HG02981 (cell line): Measurements from ENCODE around the gene KIF3B.
A peak's percentile ranks its signal among the peaks of the same experiment; 100 is the strongest.

Experiments used
- ATAC-seq: cut with Tn5 transposase; IDR thresholded peaks from one replicate; pipeline ENCODE4 v1.9.1; 2021; ENCODE audit warnings: mild to moderate bottlenecking, moderate library complexity; ENCODE audit not compliant: unreplicated experiment

KIF3B gene

DNA sequence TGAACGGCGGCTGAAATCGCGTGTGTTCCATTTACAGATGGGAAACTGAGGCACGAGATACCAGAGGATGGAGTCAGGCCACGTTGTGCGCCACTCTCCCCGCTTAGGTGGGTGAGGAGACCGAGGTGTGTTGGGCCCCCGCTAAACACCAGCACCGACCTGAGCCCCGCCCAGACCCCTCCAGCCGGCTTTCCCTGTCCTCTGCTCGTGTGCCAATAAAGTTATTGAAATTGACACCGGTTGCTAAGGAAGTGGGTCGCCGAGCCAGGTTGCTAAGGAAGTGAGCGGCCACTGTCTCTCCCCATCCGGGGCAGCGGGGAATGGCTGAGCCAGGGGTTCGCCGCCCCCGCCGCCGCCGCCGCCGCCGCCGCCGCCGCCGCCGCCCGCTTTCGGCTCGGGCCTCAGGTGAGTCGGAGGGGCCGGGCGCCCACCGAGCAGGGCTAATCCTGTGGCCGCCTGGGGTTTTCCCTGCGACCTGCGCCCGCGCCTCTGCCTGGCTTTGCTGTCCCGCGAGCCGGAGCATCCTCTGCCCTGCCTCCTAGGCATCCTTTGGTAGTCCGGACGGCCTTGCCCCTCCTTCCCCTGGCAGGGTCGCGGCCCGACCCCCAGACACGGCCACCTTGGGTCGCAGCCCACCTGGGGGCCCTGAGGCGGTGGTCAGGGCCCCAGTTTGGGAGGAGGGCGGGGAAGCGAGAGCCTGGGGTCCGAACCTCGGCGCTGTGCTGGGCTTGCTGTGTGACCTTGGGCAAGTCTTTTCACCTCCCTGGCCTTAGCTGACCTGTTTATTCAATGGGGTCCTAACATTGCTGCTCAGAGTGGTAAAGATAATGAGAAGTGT is at the start of gene KIF3B:
Gene KIF3B (plus strand): TSS at position 291 of the 838 bp plus-strand sequence. CDS start 32,127 bp downstream, outside the sequence.
- peak; percentile 62 for ATAC-seq

DNA sequence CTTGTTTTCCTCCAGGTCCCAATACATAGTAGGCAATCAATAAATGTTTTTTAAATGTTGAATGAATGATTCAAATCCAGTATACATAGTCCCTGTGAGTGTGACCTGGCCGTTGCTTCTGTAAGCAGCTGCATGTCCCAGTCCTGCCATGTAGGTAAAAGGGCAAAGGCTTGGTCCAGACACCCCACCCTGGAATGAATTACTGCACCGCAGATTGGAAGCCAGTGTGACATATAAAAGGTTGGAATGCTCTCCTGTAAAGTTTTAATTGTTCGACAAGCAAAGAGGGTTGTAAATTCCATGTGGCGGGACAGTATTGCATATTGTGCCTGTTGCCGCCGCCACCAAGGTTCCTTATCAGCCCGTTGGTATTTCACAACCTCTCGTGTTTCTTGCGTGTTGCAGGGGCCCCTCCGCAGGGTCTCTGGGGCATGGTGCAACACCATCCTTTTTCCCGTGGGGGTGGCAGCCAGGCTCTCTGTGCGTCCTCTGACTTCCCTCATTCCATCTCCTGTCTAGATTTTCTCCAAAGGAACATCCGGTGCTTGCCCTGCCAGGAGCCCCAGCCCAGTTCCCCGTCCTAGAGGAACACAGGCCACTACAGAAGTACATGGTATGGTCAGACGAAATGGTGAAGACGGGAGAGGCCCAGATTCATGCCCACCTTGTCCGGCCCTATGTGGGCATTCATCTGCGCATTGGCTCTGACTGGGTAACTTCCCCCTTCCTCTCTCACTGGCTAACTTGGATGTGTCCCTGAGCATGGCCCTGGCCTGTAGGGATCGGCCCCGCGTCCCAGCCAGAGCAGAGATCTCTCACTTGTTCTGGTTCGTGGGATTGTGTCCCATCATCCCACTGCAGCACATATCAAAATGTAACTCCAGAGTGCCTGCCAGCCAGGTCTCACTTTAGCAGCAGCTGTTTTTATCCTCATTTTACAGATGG is 49.4 kb upstream of the KIF3B start:
- no peak for ATAC-seq

DNA sequence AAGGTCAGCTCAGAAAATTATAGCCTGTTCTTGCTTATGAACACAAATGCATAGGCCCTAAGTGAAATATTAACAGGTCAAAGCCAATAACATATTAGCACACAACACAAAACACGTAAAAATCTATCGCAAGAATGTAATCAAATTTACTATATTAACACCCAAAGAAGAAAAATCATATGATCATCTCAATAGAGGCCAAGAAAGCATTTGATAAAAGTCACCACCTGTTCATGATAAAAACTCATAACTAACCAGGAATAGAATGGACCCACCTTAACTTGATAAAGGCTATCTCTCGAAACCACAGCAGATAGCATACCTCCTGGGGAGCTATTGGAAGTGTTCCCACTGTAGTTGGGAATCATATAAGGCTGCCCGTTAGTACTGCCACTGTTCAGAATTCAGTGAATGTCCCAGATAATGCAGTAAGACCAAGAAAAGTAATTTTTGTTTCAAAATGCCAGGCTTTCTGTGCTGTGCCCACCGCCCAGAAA is 48.2 kb upstream of the KIF3B start:
- ATAC-seq, result no peak

DNA sequence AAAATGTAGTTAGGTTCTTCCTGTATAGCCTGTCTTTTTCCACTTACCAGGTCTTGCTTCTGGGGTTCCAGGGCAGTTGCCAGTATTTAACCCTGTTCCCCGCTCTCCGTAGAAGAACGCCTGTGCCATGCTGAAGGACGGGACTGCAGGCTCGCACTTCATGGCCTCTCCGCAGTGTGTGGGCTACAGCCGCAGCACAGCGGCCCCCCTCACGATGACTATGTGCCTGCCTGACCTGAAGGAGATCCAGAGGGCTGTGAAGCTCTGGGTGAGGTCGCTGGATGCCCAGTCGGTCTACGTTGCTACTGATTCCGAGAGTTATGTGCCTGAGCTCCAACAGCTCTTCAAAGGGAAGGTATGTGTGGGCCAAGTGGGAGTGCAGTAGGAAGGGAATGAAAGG is 46.7 kb upstream of the KIF3B start:
- ATAC-seq, result no peak

DNA sequence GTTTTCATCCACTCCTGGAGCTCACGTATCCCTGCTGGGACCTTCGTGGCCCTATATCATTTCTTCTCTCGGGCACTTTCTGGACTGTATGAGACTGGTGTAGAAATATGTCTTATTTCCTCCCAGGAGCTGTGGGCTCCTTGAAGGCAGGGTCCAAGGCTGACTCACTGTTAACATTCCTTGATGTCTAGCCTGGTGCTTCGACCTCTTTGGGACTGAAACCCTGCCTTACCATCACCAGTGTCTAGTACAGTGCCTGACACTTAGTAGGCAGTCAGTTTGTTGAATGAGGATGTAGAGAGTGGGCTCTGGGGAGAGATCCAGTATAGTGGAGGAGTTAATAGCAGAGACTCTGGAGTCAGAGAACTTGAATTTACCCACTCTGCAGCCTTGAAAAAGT is 46.2 kb upstream of the KIF3B start:
- ATAC-seq, result no peak

DNA sequence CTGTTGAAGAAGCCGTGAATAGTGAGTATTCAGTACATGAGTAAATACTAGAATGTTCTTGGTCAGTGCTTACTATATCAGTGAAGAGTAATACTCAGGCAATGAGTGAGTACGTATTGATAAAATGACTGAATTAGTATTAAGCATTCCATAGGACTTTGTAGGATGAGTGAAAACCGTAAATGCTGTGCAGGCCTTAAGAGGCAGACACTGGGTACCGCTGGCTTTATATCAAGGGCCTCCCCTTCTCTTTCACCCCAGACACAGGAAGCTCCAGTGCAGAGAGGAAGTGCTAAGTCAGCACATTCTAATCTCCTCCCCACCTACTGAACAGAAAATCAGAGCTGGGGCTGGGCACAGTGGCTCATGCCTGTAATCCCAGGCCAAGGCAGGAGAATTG is 45.6 kb upstream of the KIF3B start:
- ATAC-seq, result no peak

DNA sequence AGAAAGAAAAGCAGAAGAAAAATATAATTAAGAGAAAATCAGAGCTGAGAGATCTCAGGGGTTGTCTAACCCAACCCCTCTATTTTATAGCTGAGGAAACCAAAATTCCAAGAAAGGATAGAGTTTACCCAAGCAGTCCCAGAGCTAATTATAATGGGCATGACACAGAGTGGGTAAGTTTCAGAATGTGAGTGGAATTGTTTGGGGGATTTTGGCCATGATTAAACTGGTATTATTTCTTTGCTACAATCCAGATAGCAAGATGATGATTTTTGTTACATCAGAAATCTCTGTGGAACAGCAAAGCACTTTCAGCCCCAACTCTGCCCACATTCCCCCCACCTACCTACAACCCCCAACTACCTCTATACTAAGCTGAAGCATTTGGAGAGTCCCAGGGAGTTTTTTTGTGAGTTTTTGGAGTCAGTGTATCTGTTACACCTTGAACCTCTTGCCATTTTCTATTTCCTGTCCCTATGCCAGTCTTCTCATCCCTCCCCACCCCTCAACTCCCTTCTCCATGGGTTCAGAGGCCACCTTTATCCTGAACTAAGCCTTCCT is 45.0 kb upstream of the KIF3B start:
- no peak for ATAC-seq

DNA sequence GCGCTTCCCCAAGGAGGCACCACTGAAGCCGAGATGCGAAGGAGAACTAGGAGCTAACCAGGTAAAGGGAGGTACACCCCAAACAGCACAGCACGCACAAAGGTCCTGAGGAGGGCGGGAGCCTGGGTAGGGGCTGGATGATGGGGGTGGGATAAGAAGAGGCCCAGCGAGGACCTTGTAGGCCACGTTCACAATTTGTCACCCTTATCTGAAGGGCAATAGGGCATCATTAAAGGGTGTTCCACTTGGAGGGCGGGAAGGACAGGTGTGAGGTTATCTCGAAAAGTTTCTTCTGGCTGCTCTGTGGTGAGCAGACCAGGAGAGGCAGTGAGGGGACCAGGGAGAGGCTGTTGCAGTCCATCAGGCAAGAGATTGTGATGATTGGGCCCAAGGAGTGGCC is 44.2 kb upstream of the KIF3B start:
- no peak for ATAC-seq

DNA sequence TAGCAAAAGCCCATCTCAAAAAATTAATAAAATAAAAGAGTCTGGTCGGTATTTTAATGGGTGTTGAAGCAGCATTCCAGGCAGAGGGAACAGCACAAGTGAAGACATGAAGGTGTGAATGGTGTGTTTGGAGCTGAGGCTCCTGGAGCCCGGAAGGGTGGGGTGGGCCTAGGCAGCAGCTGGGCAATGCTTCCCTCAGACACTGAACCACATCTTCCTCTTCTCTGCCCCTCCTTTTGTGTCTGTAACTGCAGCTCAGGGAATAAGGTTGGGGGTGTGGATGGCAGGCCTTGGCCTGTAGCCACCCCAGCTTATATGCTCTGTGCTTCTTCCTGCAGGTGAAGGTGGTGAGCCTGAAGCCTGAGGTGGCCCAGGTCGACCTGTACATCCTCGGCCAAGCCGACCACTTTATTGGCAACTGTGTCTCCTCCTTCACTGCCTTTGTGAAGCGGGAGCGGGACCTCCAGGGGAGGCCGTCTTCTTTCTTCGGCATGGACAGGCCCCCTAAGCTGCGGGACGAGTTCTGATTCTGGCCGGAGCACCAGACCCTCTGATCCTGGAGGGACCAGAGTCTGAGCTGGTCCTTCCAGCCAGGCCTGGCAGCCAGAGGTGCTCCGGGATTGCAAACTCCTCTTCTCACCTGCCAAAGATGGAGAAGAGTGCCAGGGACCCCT is 43.2 kb upstream of the KIF3B start:
- no peak for ATAC-seq

DNA sequence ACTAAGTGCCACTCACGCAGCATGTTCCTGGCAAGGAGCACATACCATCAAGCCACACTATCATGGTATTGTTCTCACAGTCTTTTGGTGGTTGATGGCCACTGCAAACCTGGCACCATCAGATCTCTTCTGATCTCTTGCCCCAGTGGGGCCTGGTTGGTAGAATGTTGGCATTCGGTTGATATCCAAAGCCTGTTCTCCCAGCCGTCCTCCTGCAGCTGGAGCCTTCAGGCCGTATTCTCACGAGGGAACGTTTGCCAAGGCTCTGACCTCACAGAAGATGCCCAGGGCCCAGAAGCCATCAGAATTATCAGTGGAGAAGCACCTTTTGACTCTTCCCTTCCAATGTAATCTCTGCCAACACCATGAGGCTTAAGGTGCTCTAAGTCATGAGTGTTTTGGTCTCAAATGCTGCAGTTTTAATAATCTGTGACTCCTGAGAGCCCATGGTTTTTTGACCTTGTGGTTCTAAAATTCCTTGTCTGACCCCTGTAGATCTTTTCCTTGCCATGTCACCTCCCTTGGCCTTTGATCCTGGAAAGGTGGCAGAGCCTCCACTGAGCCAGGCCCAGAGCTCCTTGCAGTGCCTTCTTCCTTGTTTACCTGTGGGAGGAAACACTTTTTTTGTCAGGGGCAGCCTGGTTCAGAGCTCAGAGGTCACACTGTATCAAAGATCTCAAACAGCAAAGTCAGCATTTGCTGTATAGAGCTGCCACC is 42.0 kb upstream of the KIF3B start:
- no peak for ATAC-seq

DNA sequence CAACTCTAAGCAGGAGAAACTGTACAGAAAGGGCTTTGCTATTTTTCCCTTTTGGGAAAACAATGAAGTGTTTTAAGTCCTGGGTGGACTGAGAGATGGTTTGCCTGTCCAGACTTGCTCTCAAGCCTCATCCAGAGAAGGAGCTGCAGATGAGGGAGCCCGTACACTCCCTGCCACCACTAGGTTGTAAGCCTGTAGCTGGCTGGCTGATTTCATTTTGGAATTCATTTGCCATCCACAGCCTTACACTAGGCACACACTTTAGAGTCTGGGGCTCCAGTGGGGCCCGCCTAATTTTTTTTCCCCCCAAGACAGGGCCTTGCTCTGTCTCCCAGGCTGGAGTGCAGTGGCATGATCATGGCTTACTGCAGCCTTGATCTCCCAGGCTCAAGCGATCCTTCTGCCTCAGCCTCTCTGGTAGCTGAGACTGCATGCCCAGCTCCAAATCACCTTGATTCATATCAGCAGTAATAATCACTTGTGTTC is 41.4 kb upstream of the KIF3B start:
- ATAC-seq, result no peak

DNA sequence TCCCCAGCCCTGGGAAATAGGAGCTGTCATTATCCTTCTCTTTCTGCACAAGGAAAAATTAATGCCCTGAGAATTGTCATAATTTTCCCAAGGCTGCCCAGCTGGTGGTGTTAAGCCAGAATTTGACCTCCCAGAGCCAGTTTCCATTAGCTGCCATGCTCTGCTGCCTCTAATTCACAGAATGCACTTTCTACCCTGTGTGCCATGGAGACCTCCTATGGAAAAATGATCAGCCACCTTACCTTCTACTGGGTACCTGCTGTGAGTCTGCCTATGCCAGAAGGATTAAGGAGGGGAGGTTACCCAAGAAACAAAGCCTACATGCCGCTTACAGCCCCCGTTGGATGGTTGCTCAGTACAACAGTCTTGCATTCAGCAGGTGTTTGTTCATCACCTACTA is 40.6 kb upstream of the KIF3B start:
- ATAC-seq, result no peak

DNA sequence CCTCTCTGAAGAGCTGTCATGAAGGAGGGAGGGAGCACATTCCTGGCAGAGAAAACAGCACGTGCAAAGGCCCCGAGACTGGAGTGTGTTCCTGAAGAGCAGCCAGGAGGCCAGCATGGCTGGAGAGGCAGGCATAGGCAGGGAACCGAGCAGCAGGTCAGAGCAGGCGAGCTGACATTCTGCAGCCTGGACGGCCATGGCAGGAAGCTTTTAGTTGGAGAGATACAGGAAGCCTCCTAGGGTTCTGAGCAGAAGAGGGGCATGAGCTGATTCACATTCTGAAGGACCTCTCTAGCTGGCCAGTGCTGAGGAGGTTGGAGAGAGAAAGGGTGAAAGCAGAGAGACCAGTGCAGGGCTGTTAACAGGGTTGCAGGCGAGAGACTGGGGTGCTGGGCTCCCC is 40.0 kb upstream of the KIF3B start:
- ATAC-seq, result no peak

DNA sequence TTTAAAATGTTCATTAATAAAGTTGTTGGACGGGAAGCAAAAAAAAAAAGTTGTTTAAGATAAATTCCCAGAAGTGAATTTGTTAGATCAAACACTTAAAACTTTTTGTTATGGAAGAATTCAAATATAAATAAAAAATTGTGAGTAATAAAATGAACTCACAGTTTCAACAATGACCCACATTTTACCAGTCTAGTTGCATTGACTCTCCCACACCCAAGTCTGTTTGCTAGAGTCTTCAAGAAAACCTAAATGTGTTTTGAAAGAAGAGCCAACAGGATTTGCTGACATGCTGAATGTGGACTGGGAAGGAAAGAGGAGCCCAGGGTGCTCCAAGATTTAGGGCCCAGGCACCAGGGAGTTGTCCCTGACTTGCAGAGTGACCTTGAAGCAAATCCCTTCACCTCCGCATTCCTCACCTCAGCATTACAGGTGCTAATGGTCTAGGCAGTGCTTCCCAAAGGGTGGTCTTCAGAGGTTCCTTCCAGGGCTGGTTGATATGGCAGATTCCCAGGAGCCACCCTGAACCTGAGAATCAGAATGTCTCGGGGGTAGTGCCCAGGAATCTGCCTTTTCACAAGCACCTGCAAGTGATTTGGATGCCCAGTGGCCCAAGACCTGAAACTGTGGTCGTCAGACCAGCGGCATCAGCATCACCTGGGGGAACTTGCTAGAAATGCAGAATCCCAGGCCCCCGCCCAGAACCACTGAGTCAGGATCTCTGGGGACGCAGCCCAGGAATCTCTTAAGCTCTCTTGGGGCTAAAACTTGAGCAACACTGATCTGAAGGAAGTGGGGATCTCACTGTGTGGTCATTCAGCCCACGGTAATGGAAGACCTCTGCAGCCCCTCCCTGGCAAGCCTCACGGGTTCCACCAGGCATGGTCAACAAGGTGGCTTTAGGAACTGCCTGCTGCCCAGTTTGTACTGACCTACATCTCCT is 38.7 kb upstream of the KIF3B start:
- ATAC-seq, result no peak

DNA sequence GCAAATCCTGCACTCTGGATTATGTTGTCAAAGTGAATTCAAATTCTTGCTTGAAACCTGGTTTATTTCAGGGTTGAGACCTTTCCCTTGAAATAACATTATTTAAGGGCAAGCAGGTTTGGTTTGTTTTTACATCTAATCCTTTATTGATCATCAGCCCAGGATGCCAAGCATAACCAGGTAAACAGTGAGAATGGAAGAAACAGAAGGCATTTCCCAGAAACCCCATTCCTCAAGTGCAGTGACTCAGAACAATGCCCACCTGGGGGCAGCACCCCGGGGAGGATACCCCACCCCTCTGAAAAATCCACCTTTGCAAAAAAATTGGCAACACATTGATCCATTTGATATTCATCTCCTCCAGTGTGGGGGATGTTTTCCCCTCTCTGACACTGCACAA is 37.2 kb upstream of the KIF3B start:
- ATAC-seq, result no peak

DNA sequence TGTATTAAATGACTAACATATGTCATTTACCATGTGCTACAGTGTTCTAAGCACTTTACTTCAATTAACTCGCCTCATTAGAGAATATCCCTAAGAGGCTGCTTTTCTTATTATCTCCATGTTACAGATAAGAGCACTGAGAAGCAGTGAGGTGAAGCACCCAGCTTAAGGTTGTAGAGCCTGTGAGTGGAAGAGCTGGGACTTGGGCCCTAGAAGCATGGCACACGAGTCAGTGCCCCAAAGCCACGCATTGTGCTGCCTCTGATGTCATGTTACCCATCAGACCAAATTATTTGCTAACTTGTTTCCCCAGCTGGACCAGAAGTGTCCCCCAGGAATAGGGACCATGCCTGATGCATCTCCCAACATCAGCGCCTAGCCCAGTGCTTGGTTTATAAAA is 35.6 kb upstream of the KIF3B start:
- no peak for ATAC-seq

DNA sequence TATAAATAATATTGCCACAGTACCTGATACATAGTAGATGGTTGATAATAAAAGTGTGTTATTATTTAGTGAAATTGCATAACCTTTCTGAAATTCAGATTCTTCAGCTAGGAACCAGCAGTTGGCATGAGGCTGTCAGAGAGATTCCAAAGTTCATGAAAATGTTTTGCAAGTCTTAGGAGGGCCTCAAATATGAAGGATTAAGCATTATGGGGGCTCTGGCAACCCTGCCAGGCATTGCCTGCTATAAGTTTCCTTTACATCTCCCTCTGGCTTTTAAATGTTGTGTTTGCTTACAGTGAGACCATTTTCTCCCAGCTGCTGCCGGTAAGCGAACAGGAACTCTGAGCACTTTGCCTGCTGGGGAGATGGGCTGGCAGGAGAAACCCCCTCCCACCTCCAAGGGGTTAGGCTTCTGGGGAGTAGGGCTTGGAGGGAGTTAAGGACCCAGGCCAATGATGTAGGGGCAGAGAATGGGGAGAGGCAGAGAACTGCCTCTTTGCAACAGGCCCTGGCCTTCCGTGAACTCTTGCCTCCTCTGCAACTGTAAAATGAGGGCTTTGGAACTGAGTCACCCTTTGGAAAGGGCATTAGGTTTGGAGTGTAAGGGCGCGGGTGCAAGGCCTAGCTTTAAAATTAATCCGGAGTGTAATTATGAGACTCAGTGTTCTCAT is 33.2 kb upstream of the KIF3B start:
- no peak for ATAC-seq

DNA sequence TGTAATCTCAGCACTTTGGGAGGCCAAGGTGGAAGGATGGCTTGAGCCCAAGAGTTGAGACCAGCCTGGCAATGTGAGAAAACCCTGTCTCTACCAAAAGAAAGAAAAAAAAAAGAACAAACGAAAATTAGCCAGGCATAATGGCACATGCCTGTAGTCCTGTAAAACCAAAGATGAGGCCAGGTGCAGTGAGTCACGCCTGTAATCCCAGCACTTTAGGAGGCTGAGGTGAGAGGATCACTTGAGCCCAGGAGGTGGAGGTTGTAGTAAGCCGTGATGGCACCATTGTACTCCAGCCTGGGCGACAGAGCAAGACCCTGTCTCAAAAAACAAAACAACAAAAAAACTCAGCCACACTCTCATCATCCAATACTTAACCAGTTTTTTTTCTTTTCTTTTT is 32.5 kb upstream of the KIF3B start:
- ATAC-seq, result no peak
